T1000 (cell line): ENCODE measurements around the gene PDE8A.
"Not testable (repeated sequence)": the region's sequence is repeated elsewhere in the genome, so short reads cannot be mapped to it uniquely, and the experiment has no call there.

Source experiments
- DNase-seq: peaks from one replicate; lab custom pipeline; 2025; ENCODE audit warnings: mixed read lengths; lab: John Stamatoyannopoulos, UW

Gene PDE8A

GRCh38 chr15:85178308-85178707, 196.7 kb downstream of the PDE8A start:
- no peak for DNase-seq

- no peak for DNase-seq
These were observed 198.0 kb downstream of the PDE8A start for GRCh38 chr15:85179700-85180099.

GRCh38 chr15:85185350-85185749, 203.7 kb downstream of the PDE8A start:
- not testable (repeated sequence) for DNase-seq

GRCh38 chr15:85188171-85188577, 206.5 kb downstream of the PDE8A start:
- DNase-seq: not testable (repeated sequence)
